ENCODE results near the gene BPTF. TPM values are rescaled to one million over a fixed set of nuclear protein-coding genes. Genes with fewer than 3 reads are reported as not detected.
"Not testable (repeated sequence)": the region's sequence is repeated elsewhere in the genome, so short reads cannot be mapped to it uniquely, and the experiment has no call there.

The BPTF gene
- total RNA-seq, 4 donors from 2014 or later: 29.3 to 43.9 (median 38.1) TPM

- H3K27me3 ChIP-seq: no peaks in the 10 kb centered on the region
- H3K4me3 ChIP-seq: no peak overlapping the region
- intact Hi-C loops (cut with DNase I; ENCODE audit: low total_unique reads) (no loop called here), in situ Hi-C loops (cut with MboI; ENCODE audit: low sequenced_read_pairs in 4 of 4) (no loop called here)
- H3K4me1 ChIP-seq: no peaks in the 10 kb centered on the region
- no peak for ATAC-seq
- H3K27ac ChIP-seq: no peak overlapping the region
- TF ChIP-seq, protein P1, sequence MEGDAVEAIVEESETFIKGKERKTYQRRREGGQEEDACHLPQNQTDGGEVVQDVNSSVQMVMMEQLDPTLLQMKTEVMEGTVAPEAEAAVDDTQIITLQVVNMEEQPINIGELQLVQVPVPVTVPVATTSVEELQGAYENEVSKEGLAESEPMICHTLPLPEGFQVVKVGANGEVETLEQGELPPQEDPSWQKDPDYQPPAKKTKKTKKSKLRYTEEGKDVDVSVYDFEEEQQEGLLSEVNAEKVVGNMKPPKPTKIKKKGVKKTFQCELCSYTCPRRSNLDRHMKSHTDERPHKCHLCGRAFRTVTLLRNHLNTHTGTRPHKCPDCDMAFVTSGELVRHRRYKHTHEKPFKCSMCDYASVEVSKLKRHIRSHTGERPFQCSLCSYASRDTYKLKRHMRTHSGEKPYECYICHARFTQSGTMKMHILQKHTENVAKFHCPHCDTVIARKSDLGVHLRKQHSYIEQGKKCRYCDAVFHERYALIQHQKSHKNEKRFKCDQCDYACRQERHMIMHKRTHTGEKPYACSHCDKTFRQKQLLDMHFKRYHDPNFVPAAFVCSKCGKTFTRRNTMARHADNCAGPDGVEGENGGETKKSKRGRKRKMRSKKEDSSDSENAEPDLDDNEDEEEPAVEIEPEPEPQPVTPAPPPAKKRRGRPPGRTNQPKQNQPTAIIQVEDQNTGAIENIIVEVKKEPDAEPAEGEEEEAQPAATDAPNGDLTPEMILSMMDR (IDR thresholded peaks at IDR 0.05 in 4 of 5, conservative IDR thresholded peaks at IDR 0.05 in 1 of 5): no peak
- TF ChIP-seq POLR2A (IDR thresholded peaks at IDR 0.05): no peak
- H3K36me3 ChIP-seq: no peaks in the 10 kb centered on the region
- DNase-seq: no peak
- H3K9me3 ChIP-seq: no peaks in the 10 kb centered on the region
Observed at GRCh38 chr17:67980456-67980855, 155.2 kb downstream of the BPTF start.

DNA sequence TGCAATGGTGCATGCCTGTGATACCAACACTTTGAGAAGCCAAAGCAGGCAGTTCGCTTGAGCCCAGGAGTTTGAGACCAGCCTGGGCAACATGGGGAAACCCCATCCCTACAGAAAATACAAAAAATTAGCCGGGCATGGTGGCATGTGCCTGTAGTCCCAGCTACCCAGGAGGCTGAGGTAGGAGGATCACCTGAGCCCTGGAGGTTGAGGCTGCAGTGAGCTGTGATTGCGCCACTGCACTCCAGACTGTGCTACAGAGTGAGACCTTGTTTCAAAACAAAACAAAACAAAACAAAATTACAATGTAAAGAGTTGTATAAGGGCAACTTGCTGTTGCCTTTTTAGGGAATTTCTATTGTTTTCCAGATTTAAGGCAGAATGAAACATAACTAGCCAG lies 155.6 kb downstream of the BPTF start:
- ATAC-seq; H3K36me3 ChIP-seq; H3K4me3 ChIP-seq; H3K9me3 ChIP-seq; intact Hi-C loops (cut with DNase I; ENCODE audit: low total_unique reads); DNase-seq; in situ Hi-C loops (cut with MboI; ENCODE audit: low sequenced_read_pairs in 4 of 4); H3K27me3 ChIP-seq; H3K4me1 ChIP-seq; H3K27ac ChIP-seq: not testable (repeated sequence)

GRCh38 chr17:67982034-67982640 lies 156.8 kb downstream of the BPTF start:
- intact Hi-C loops (cut with DNase I; ENCODE audit: low total_unique reads): no loop called here
- Histone ChIP-seq H3K36me3 (no peaks in the 10 kb centered on the region), H3K4me3 (no peak overlapping the region), H3K4me1 (no peaks in the 10 kb centered on the region), H3K9me3 (no peaks in the 10 kb centered on the region), H3K27ac (no peak overlapping the region), H3K27me3 (no peaks in the 10 kb centered on the region)
- ATAC-seq (no peak), DNase-seq (no peak)
- in situ Hi-C loops (cut with MboI; ENCODE audit: low sequenced_read_pairs in 4 of 4): no loop called here
- TF ChIP-seq, protein P1 (IDR thresholded peaks at IDR 0.05 in 4 of 5, conservative IDR thresholded peaks at IDR 0.05 in 1 of 5): no peak
- no peak for TF ChIP-seq POLR2A (IDR thresholded peaks at IDR 0.05)

- TF ChIP-seq, protein P1 (IDR thresholded peaks at IDR 0.05 in 4 of 5, conservative IDR thresholded peaks at IDR 0.05 in 1 of 5): no peak
- no peak for TF ChIP-seq POLR2A (IDR thresholded peaks at IDR 0.05)
- H3K4me3 ChIP-seq: no peak overlapping the region
- no peaks in the 10 kb centered on the region for H3K4me1 ChIP-seq
- H3K27me3 ChIP-seq: no peaks in the 10 kb centered on the region
- no peak overlapping the region for H3K27ac ChIP-seq
- no peaks in the 10 kb centered on the region for H3K36me3 ChIP-seq
- DNase-seq (no peak), ATAC-seq (no peak)
- in situ Hi-C loops (cut with MboI; ENCODE audit: low sequenced_read_pairs in 4 of 4) (no loop called here), intact Hi-C loops (cut with DNase I; ENCODE audit: low total_unique reads) (no loop called here)
- H3K9me3 ChIP-seq: no peaks in the 10 kb centered on the region
Observed at GRCh38 chr17:67982686-67983382, 157.5 kb downstream of the BPTF start.

GRCh38 chr17:67983383-67983688 lies 158.0 kb downstream of the BPTF start:
- no peak overlapping the region for H3K4me3 ChIP-seq
- DNase-seq (no peak), ATAC-seq (no peak)
- in situ Hi-C loops (cut with MboI; ENCODE audit: low sequenced_read_pairs in 4 of 4): no loop called here
- no peaks in the 10 kb centered on the region for H3K36me3 ChIP-seq
- intact Hi-C loops (cut with DNase I; ENCODE audit: low total_unique reads): no loop called here
- H3K9me3 ChIP-seq: no peaks in the 10 kb centered on the region
- H3K27ac ChIP-seq: no peak overlapping the region
- TF ChIP-seq POLR2A (IDR thresholded peaks at IDR 0.05): no peak
- TF ChIP-seq, protein P1 (IDR thresholded peaks at IDR 0.05 in 4 of 5, conservative IDR thresholded peaks at IDR 0.05 in 1 of 5): no peak
- H3K4me1 ChIP-seq: no peaks in the 10 kb centered on the region
- no peaks in the 10 kb centered on the region for H3K27me3 ChIP-seq
